HG03354 (cell line): Measurements from ENCODE around the gene PMPCA.

Experiments used
- ATAC-seq: cut with Tn5 transposase; IDR thresholded peaks from one replicate; pipeline ENCODE4 v1.9.1; 2021; ENCODE audit warnings: mild to moderate bottlenecking; ENCODE audit not compliant: unreplicated experiment, poor library complexity, severe bottlenecking

PMPCA gene

GRCh38 chr9:136373300-136374182 is 36.9 kb upstream of the PMPCA start, which contains the start of gene CARD9:
Gene CARD9 (minus strand): TSS chr9:136373669. CDS start chr9:136372078, 1,591 bp downstream.
- ATAC-seq: no peak

DNA sequence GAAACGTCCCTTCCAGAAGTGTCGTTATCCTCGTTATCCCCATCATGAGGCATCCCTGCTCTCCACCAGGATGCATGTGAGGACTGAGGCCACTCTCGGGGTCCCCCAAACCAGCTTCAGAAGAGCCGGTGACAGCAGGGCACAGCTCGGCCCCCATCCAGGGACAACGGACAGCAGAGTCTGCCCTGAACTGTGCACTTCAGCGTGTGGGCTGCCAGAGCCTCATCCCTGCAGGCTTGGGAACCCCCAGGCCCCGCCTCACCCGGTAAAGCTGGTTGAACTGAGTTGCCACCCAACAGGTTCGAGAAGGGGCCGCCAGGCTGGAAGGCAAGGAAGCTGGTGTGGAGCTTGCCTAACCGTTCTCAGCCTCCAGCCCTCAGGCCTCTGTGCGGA is 36.3 kb upstream of the PMPCA start:
- no peak for ATAC-seq

DNA sequence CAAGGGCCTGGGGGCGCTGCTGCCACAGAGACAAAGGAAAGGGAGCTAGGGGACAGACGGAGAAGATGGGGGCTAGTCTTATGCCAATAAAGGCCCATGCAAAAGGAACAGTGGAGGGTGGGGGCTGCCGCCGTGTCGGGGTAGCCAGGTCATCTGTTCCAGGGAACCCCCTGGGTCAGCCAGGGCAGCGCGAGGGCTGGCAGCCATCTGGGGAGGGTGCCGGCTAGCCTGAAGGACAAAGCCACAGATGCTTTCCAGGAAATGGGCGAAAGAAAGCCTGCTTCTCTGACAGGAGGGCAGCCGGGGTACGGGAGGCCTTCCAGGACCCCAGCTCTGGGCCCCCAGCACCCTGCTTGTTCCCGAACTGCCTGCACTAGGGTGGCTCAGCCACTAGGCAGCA is 35.4 kb upstream of the PMPCA start:
- ATAC-seq: no peak

DNA sequence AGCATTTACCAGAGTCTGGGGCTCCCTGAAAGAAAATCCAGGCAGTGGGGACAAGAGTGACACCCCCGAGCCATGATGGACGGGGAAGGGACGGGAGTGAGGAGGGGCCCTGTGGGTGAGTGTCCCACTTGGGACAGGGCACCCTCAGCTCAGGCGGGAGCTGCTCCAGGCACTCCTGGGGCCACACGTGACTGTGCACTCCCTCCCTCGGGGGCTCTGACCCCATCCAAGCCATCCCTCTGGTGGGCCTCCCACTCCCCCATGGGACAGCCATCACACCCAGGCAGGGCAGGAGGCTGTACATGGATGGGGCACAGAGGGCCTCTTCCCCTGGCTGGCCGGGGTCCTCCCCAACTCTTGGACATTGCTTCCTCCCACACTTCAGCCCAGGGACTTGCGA is 34.0 kb upstream of the PMPCA start:
- no peak for ATAC-seq

DNA sequence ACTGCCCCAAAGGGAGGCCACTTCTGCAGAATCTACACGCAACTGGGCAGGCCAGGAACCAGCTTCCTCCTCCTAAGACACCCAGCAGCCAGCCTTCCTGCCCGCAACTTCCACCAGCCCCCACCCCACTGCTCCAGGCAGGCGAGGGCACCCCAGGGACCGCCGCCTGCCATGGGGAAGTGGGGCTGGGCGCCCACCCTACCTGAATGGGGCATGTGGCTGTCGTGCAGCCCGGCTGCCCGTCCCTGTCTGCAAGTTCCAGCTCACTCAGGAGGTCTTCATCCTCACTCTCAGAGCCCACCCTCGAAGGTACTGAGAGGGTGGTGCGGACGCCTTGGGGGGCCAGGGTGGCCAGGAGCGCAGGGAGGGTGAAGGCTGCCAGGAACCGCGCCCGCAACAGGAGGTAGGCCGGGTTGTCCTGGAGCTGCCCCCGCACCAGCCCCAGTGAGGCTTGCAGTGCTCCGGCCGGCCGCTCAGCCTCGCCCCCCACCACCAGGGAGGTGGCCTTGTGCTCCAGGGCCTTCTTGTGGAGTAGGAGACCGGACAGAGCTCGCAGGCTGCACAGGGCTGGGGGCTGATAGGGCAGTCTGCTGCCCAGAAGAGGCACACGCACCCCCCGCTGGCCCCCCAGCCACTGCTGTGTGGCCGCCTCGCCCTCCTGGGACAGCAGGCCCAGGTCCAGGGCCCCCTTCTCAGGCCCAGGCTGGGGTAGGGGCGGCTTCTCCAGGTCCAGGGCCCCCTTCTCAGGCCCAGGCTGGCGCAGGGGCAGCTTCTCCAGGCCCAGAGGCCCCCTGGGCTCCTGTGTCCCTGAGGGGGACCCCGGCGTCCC is 32.9 kb upstream of the PMPCA start:
- no peak for ATAC-seq

DNA sequence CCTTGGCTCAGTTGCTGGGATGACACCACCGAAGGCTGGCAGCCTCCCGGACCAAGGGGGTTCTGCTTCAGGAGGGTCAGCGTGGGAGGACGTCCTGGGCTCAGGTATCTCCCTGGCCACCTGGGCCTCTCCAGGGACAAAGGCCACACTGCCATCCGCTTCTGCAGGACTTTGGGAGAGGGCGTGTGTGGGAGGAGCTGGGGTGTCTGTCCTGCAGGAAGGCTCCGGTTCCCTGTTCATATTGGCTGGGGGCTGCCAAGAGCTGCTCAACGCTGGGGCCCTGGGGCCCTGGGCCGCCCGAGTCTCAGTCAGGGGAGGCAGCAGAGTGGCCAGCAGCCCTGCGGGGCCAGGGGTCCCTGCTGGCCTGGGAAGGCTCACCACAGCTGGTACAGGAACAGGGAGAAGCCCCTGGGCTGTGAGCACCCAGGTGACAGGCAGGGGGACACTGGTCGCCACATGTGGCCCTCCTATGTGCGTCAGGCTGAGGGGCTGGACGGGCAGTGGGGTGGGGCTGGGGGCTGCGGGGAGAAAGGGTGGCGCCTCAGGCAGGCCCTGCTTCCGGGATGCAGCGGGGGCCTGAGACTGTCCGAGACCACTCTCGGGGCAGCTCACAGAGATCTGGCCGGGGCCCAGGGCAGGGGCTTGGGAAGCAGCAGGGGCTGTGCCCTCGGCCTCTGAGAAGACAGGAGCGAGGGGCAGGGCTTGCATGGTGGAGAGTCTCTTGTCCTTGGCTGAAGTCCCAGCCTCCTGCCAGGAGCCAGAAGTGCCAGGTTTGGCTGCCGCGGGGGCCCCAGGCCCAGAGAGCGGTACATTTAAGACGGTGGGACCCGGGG is 32.1 kb upstream of the PMPCA start:
- ATAC-seq: no peak

DNA sequence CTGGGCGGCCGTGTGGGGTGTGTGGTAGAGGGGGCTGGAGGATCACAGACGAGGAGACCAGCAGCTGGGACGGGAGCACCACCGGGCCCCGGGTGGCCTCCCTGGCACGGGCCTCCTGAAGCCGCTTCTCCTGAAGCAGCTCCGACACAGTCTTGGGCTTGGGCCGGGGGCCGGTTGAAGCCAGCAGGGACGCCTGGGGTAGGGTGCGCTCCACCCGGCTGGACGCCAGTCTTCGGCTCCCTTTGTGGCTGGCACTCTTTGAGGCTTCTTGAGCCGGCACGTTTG is 31.5 kb upstream of the PMPCA start:
- ATAC-seq: no peak

DNA sequence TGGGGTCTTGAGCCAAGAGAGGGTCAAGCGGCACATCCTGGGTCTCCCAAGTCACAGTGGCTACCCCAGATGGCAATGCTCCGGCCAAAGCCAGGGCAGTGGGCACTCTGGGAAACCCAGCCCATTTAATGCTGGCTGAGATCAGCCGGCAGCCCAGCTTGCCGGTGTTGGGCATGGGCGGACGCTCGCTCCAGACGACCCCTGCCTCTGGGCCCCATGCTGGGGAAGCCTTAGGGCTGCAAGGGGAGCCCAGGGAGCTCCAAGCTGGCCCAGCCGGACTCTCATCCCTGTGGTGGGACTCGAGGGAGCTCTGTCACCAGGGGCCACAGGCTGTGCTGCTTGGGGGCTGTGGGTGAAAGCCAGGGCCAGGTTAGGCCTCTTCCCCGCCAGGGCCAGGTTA is 31.1 kb upstream of the PMPCA start:
- ATAC-seq: no peak

DNA sequence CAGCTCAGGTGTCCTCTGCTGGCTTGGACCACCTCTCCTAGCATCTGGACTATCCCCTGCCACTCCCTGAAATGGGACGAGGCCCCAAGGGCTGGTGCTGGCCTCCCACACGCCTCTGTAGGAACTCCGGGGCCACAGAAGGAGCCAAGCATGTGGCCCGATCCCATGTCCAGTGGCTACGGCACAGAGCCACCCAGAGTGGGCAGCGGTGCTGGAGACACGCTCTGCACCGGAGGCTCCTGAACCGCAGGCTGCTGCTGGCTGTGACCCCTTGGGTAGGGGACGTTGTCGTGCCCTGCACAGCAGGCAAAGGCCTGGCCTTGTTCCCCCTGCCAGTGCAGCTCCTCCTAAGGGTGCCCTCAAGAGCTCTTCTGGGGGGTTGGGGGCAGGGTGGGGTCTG is 30.6 kb upstream of the PMPCA start:
- ATAC-seq: no peak

DNA sequence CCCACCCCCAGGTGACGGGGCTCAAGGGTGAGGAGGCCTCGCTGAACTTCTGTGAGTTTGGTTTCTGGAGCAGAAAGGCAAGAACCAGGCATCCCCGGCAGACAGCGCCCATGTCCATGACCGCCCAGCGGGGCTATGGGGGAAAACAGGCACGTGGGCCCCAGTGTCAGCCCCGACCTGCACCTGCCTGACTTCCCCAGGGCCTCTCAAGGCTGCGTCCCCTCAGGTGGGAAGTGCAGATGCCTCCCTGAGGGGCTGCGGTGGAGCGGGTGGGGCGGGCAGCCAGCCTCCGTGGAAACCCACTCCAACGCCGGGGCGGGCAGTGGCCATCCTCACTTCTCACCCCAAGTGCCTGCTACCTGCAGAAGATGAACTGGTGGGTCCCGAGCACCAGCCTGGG is 30.1 kb upstream of the PMPCA start:
- no peak for ATAC-seq

- ATAC-seq: no peak
Measured at GRCh38 chr9:136381311-136381710, 29.1 kb upstream of the PMPCA start.

GRCh38 chr9:136381966-136382513 is 28.4 kb upstream of the PMPCA start:
- no peak for ATAC-seq

DNA sequence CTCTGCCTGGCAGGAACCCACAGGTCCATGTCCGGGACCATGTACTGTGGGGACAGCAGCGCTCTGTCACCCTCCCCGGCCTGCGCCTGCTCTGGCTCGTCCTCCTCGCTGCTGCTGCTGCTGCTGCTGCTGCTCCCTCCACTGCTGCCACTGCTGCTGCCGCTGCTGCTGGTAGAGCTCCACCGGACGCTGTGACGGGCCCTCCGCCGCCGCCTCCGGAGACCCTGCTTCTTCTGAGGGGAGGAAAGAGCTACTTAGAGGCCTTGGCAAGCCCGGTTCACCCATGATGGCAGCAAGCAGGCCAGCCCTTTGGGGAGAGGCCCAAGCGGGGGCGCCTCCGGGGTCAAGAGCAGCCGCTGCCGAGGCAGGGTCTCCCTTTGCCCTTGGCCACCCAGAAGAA is 27.0 kb upstream of the PMPCA start:
- no peak for ATAC-seq

- ATAC-seq: no peak
Measured at GRCh38 chr9:136385015-136385414, 25.4 kb upstream of the PMPCA start.

GRCh38 chr9:136386018-136386417 is 24.4 kb upstream of the PMPCA start:
- no peak for ATAC-seq

DNA sequence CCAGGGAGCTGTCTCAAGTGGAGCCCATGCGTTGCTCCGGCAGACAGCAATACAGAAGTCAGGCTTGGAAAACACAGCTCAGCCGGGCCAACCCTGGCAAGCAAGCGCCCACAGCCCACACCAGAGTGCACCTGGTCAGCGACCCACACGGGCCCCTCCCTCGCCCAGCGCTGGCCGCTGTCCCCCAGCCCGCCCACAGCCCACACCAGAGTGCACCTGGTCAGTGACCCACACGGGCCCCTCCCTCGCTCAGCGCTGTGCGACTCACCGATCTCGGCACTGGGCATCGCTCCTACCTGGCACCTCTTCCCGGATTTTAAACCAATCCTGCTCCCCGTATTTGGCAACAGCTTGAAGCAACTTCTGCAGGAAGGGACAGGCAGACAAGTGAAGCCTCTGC is 23.2 kb upstream of the PMPCA start:
- ATAC-seq: no peak

DNA sequence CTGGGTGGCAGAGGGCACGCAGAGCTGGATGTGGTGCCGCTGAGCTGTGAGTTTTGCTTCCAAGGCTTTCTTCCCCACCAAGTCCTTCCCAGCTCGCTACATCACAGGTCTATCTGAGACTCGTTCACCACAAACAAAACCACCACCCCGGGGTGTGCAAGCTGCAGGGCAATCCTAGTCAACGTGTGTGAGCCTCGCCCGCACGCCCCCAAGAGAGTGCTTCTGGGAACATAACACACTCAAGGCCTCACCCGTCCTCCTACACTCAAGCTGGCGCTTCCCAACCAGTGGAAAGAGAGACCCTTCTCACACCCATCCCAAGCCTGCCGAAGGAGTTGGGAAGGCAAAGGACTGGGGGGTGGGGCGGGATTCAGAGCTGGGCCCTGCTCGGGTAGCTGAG is 21.1 kb upstream of the PMPCA start:
- ATAC-seq: no peak

GRCh38 chr9:136391737-136392537 is 18.5 kb upstream of the PMPCA start:
- no peak for ATAC-seq
